Forelimb muscle (tissue), 1 donor: ENCODE data around the gene APOO. TPM values are rescaled to one million over a fixed set of nuclear protein-coding genes. Genes with fewer than 3 reads are reported as not detected.
"Not testable (repeated sequence)": the region's sequence is repeated elsewhere in the genome, so short reads cannot be mapped to it uniquely, and the experiment has no call there.

Experiments used
- DNase-seq: peaks from one replicate; pipeline ENCODE4 v3.0.0-alpha.2; 2013; ENCODE audit warnings: low read depth
- polyA plus RNA-seq: library from polyadenylated mRNA; unstranded; fragments of 120-200 nt; gene quantifications from one replicate; pipeline ENCODE4 v1.2.1, GENCODE V29; 2013; ENCODE audit not compliant: insufficient read length

Gene APOO
- polyA plus RNA-seq, 1 donor, result 13.6 TPM

- no peak for DNase-seq
Observed at GRCh38 chrX:23904096-23904495, 3.6 kb downstream of the APOO start.

- DNase-seq, result peak; percentile 55
Observed at GRCh38 chrX:23902419-23902818, 5.3 kb downstream of the APOO start.

GRCh38 chrX:23901805-23902204 lies 5.9 kb downstream of the APOO start:
- peak; percentile 46 for DNase-seq

- no peak for DNase-seq
Observed at GRCh38 chrX:23901060-23901459, 6.7 kb downstream of the APOO start.

- no peak for DNase-seq
Observed at GRCh38 chrX:23900220-23900797, 7.4 kb downstream of the APOO start.

GRCh38 chrX:23898412-23898959 lies 9.3 kb downstream of the APOO start:
- no peak for DNase-seq

GRCh38 chrX:23896981-23897380 lies 10.8 kb downstream of the APOO start:
- DNase-seq, result no peak

- not testable (repeated sequence) for DNase-seq
Observed at GRCh38 chrX:23896539-23896938, 11.2 kb downstream of the APOO start.

GRCh38 chrX:23894993-23895392 lies 12.7 kb downstream of the APOO start:
- not testable (repeated sequence) for DNase-seq

- DNase-seq, result no peak
Observed at GRCh38 chrX:23890933-23891332, 16.8 kb downstream of the APOO start.

GRCh38 chrX:23888887-23889501 lies 18.7 kb downstream of the APOO start:
- no peak for DNase-seq

GRCh38 chrX:23887918-23888317 lies 19.8 kb downstream of the APOO start:
- DNase-seq, result no peak

- DNase-seq, result no peak
Observed at GRCh38 chrX:23887451-23887850, 20.3 kb downstream of the APOO start.

GRCh38 chrX:23885803-23886202 lies 21.9 kb downstream of the APOO start:
- no peak for DNase-seq

- no peak for DNase-seq
Observed at GRCh38 chrX:23884427-23885024, 23.2 kb downstream of the APOO start.

- DNase-seq, result no peak
Observed at GRCh38 chrX:23883737-23884354, 23.9 kb downstream of the APOO start.

- no peak for DNase-seq
Observed at GRCh38 chrX:23879380-23880090, 28.2 kb downstream of the APOO start.

GRCh38 chrX:23871905-23872546 lies 35.7 kb downstream of the APOO start:
- DNase-seq, result no peak

- no peak for DNase-seq
Observed at GRCh38 chrX:23870041-23870440, 37.7 kb downstream of the APOO start.

- DNase-seq, result no peak
Observed at GRCh38 chrX:23864742-23865326, 42.9 kb downstream of the APOO start.

GRCh38 chrX:23861952-23862351 lies 45.8 kb downstream of the APOO start:
- DNase-seq, result not testable (repeated sequence)
